ENCODE measurements around the gene MYH10.

DNA sequence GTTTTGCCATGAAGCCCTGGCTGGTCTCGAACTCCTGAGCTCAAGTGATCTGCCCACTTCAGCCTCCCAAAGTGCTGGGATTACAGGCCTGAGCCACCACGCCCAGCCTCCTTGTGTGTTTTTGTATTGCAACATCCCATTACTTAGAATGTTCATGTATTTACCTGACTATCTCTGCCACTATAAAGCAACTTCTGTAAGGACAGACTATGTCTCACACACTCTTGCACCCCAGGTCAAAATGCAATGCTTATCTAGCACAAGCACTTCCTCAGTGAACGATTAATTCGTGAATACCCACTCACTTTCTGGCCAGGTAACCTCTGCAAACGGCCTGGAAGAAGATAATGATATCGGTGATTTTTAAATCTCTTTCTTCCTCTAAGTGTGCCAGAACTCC lies 112.2 kb downstream of the MYH10 start:
- TF ChIP-seq POLR2AphosphoS5 (IDR thresholded peaks at IDR 0.05) (no peak), POLR2A (IDR thresholded peaks at IDR 0.05) (no peak)
- TF ChIP-seq, protein P1, sequence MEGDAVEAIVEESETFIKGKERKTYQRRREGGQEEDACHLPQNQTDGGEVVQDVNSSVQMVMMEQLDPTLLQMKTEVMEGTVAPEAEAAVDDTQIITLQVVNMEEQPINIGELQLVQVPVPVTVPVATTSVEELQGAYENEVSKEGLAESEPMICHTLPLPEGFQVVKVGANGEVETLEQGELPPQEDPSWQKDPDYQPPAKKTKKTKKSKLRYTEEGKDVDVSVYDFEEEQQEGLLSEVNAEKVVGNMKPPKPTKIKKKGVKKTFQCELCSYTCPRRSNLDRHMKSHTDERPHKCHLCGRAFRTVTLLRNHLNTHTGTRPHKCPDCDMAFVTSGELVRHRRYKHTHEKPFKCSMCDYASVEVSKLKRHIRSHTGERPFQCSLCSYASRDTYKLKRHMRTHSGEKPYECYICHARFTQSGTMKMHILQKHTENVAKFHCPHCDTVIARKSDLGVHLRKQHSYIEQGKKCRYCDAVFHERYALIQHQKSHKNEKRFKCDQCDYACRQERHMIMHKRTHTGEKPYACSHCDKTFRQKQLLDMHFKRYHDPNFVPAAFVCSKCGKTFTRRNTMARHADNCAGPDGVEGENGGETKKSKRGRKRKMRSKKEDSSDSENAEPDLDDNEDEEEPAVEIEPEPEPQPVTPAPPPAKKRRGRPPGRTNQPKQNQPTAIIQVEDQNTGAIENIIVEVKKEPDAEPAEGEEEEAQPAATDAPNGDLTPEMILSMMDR (IDR thresholded peaks at IDR 0.05) = no peak
